GM12865 (cell line): ENCODE results near the gene SIT1.

Experiments
- DNase-seq: peaks from one replicate; pipeline ENCODE4 v3.0.0; 2010; ENCODE audit warnings: low read depth
- H3K4me3 ChIP-seq: 2 replicates; pipeline ENCODE4 v1.5.1; 2011; ENCODE audit warnings: mild to moderate bottlenecking, low read depth, low read length, control low read depth
- CTCF ChIP-seq: IDR thresholded peaks from 2 replicates; pipeline ENCODE4 v1.5.1; 2011; ENCODE audit warnings: low read length, control low read depth, low read depth, inconsistent platforms; ENCODE audit not compliant: insufficient read depth; ENCODE audit errors: missing control alignments

Gene SIT1

GRCh38 chr9:35660966-35661415 is 10.3 kb upstream of the SIT1 start:
- no peak for TF ChIP-seq CTCF

GRCh38 chr9:35659340-35659739 is 8.6 kb upstream of the SIT1 start:
- no peak for TF ChIP-seq CTCF
- DNase-seq: peak; percentile 34
- peak overlapping the region; percentile 89 for H3K4me3 ChIP-seq

More at GRCh38 chr9:35660966-35661415, 10.3 kb upstream of the SIT1 start:
- no peak overlapping the region for H3K4me3 ChIP-seq
- no peak for DNase-seq

GRCh38 chr9:35658968-35659220 is 8.2 kb upstream of the SIT1 start:
- DNase-seq: peak; percentile 46
- peak overlapping the region; percentile 89 for H3K4me3 ChIP-seq
- no peak for TF ChIP-seq CTCF

GRCh38 chr9:35658137-35658967 is 7.6 kb upstream of the SIT1 start, which contains the start of gene CCDC107:
Gene CCDC107, plus strand, starts transcription at chr9:35658292. Its CDS starts 88 bp downstream, at chr9:35658380.
- peak; percentile 93 for DNase-seq
- TF ChIP-seq CTCF: peak; percentile 80
- H3K4me3 ChIP-seq: peak within 1 kb of the TSS; percentile 89

GRCh38 chr9:35657546-35658136 is 6.9 kb upstream of the SIT1 start, which contains the start of gene RMRP:
Gene RMRP, minus strand, starts transcription at chr9:35658019.
- peak; percentile 15 for TF ChIP-seq CTCF
- DNase-seq: peak; percentile 99
- peak within 1 kb of the TSS; percentile 89 for H3K4me3 ChIP-seq

GRCh38 chr9:35656831-35657545 is 6.3 kb upstream of the SIT1 start:
- no peak for TF ChIP-seq CTCF
- H3K4me3 ChIP-seq: peak overlapping the region; percentile 89
- DNase-seq: no peak
